ENCODE data around the gene XKR8. TPM values are rescaled to one million over a fixed set of nuclear protein-coding genes. Genes with fewer than 3 reads are reported as not detected.

Gene XKR8
- total RNA-seq, 1 experiment from 2014 or later: not detected

- no peak for DNase-seq (ENCODE audit: low spot score)
These were observed 3.0 kb upstream of the XKR8 start for GRCh38 chr1:27956761-27957160.

- DNase-seq (ENCODE audit: low spot score): no peak
These were observed 2.1 kb upstream of the XKR8 start for GRCh38 chr1:27957655-27958054.

GRCh38 chr1:27958513-27958912 is 1.3 kb upstream of the XKR8 start:
- DNase-seq (ENCODE audit: low spot score): no peak

- no peak for DNase-seq (ENCODE audit: low spot score)
These were observed 1.2 kb downstream of the XKR8 start for GRCh38 chr1:27960762-27961645.

- DNase-seq (ENCODE audit: low spot score): no peak
These were observed 2.0 kb downstream of the XKR8 start for GRCh38 chr1:27961646-27962221.

GRCh38 chr1:27963393-27963792 is 3.6 kb downstream of the XKR8 start:
- DNase-seq (ENCODE audit: low spot score): no peak

- DNase-seq (ENCODE audit: low spot score): peak; percentile 26
These were observed 6.8 kb downstream of the XKR8 start for GRCh38 chr1:27966402-27967105.

GRCh38 chr1:27967106-27967883 is 7.5 kb downstream of the XKR8 start:
- no peak for DNase-seq (ENCODE audit: low spot score)

GRCh38 chr1:27967884-27968466 is 8.2 kb downstream of the XKR8 start:
- DNase-seq (ENCODE audit: low spot score): no peak

- DNase-seq (ENCODE audit: low spot score): peak; percentile 81
These were observed 8.9 kb downstream of the XKR8 start for GRCh38 chr1:27968692-27969091.

GRCh38 chr1:27970401-27970800 is 10.6 kb downstream of the XKR8 start:
- no peak for DNase-seq (ENCODE audit: low spot score)

GRCh38 chr1:27971674-27972073 is 11.9 kb downstream of the XKR8 start:
- no peak for DNase-seq (ENCODE audit: low spot score)

GRCh38 chr1:27972141-27972540 is 12.4 kb downstream of the XKR8 start:
- no peak for DNase-seq (ENCODE audit: low spot score)

- DNase-seq (ENCODE audit: low spot score): no peak
These were observed 14.1 kb downstream of the XKR8 start for GRCh38 chr1:27973771-27974416.

GRCh38 chr1:27974417-27974781 is 14.6 kb downstream of the XKR8 start:
- no peak for DNase-seq (ENCODE audit: low spot score)

GRCh38 chr1:27979151-27979858 is 19.5 kb downstream of the XKR8 start:
- peak; percentile 73 for DNase-seq (ENCODE audit: low spot score)

GRCh38 chr1:27979859-27980201 is 20.1 kb downstream of the XKR8 start:
- no peak for DNase-seq (ENCODE audit: low spot score)

- DNase-seq (ENCODE audit: low spot score): no peak
These were observed 20.6 kb downstream of the XKR8 start for GRCh38 chr1:27980216-27980845.

- no peak for DNase-seq (ENCODE audit: low spot score)
These were observed 21.4 kb downstream of the XKR8 start for GRCh38 chr1:27981145-27981544.

- DNase-seq (ENCODE audit: low spot score): no peak
These were observed 31.3 kb downstream of the XKR8 start for GRCh38 chr1:27990920-27991537.
